Keratinocyte (primary cell): Measurements from ENCODE around the gene FZR1. TPM values are rescaled to one million over a fixed set of nuclear protein-coding genes. Genes with fewer than 3 reads are reported as not detected.

ENCODE experiments used
- DNase-seq: peaks from one replicate; pipeline ENCODE4 v3.0.0-alpha.2; 2011; ENCODE audit warnings: low read depth, missing footprints, low spot score
- FAIRE-seq: peaks from 2 replicates; lab custom pipeline; 2011; peaks lifted over from hg19 to GRCh38; lab: Jason Lieb, UNC
- H2AFZ ChIP-seq: 2 replicates; pipeline ENCODE4 v1.6.0; 2012; ENCODE audit warnings: low read length, control low read depth, inconsistent platforms; ENCODE audit not compliant: control insufficient read depth
- H3K27ac ChIP-seq: 2 replicates; pipeline ENCODE4 v1.5.1; 2011; ENCODE audit warnings: low read length; ENCODE audit not compliant: control insufficient read depth, insufficient read depth
- H3K27me3 ChIP-seq: 3 replicates; pipeline ENCODE4 v1.6.0; 2011; ENCODE audit warnings: low read length; ENCODE audit not compliant: control insufficient read depth, insufficient read depth; ENCODE audit errors: extremely low read depth
- H3K36me3 ChIP-seq, 2 experiments: 2 replicates in 1 of 2; 3 replicates in 1 of 2; pipeline ENCODE4 v1.5.1; 2011; ENCODE audit warnings: low read length in 2 of 2, mild to moderate bottlenecking in 1 of 2; ENCODE audit not compliant: control insufficient read depth in 2 of 2, insufficient read depth in 2 of 2; ENCODE audit errors: extremely low read depth in 1 of 2
- H3K4me1 ChIP-seq: 3 replicates; pipeline ENCODE4 v1.5.1; 2011; ENCODE audit warnings: low read length; ENCODE audit not compliant: control insufficient read depth, insufficient read depth; ENCODE audit errors: extremely low read depth
- H3K4me2 ChIP-seq: 3 replicates; pipeline ENCODE4 v1.6.0; 2011; ENCODE audit warnings: low read depth, low read length; ENCODE audit not compliant: control insufficient read depth, insufficient read depth; ENCODE audit errors: extremely low read depth
- H3K4me3 ChIP-seq, 3 experiments: fragments of 200-600 bp in 1 of 3; sonication (generic) in 1 of 3; 2 replicates in 2 of 3; 3 replicates in 1 of 3; pipeline ENCODE4 v1.5.1; 2011 to 2016; ENCODE audit warnings: low read length in 3 of 3, mild to moderate bottlenecking in 3 of 3, control low read depth in 2 of 3, inconsistent platforms in 1 of 3, low read depth in 1 of 3, mixed read lengths in 1 of 3, mixed run types in 1 of 3, moderate library complexity in 1 of 3; ENCODE audit not compliant: control insufficient read depth in 2 of 3, insufficient read depth in 2 of 3; ENCODE audit errors: extremely low read depth in 1 of 3
- H3K79me2 ChIP-seq: 2 replicates; pipeline ENCODE4 v1.6.0; 2012; ENCODE audit warnings: low read length; ENCODE audit not compliant: control insufficient read depth, insufficient read depth
- H3K9ac ChIP-seq: 3 replicates; pipeline ENCODE4 v1.6.0; 2011; ENCODE audit warnings: low read length; ENCODE audit not compliant: control insufficient read depth, insufficient read depth; ENCODE audit errors: extremely low read depth
- H3K9me1 ChIP-seq: 3 replicates; pipeline ENCODE4 v1.6.0; 2011; ENCODE audit warnings: low read length; ENCODE audit not compliant: control insufficient read depth, insufficient read depth; ENCODE audit errors: extremely low read depth
- H3K9me3 ChIP-seq: 2 replicates; pipeline ENCODE4 v1.5.1; 2012; ENCODE audit warnings: low read depth, low read length; ENCODE audit not compliant: control insufficient read depth
- H4K20me1 ChIP-seq: 3 replicates; pipeline ENCODE4 v1.6.0; 2011; ENCODE audit warnings: low read length; ENCODE audit not compliant: control insufficient read depth, insufficient read depth; ENCODE audit errors: extremely low read depth
- EZH2 ChIP-seq: IDR thresholded peaks from one replicate; pipeline ENCODE4 v1.6.1; 2012; ENCODE audit warnings: inconsistent platforms, mild to moderate bottlenecking, low read length, moderate library complexity
- dilution Hi-C: fragments of 300-500 bp; cut with MboI; formaldehyde crosslinking; loops from one replicate; pipeline ENCODE4 v1.7.0; 2020; ENCODE audit warnings: low sequenced_read_pairs; ENCODE audit not compliant: extremely low pct_ligation_motif_present
- polyA plus RNA-seq, 5 experiments: library from polyadenylated mRNA; depleted of rRNA in 3 of 5; stranded (reverse) in 3 of 5; stranded (forward) in 1 of 5; unstranded in 1 of 5; fragments of >200 nt; gene quantifications; 1 replicate in 1 of 5; 2 replicates in 3 of 5; 3 replicates in 1 of 5; pipeline versions ENCODE4 v1.2.1 to v1.2.3, GENCODE V29; 2011 to 2012; ENCODE audit warnings: missing spikeins in 2 of 5, low read depth in 1 of 5, low replicate concordance in 1 of 5
- TF ChIP-seq, protein P1 (sequence below), 3 experiments: IDR thresholded peaks in 1 of 3; conservative IDR thresholded peaks in 1 of 3; optimal IDR thresholded peaks in 1 of 3; 2 replicates in 2 of 3; 3 replicates in 1 of 3; pipeline versions ENCODE3 to v1.5.1; 2011; ENCODE audit warnings: low read length in 3 of 3, mild to moderate bottlenecking in 3 of 3, moderate library complexity in 2 of 3, control low read depth in 1 of 3, inconsistent platforms in 1 of 3; ENCODE audit not compliant: insufficient read depth in 2 of 3; ENCODE audit errors: extremely low read depth in 1 of 3

The FZR1 gene
- polyA plus RNA-seq, 1 donor (not counting 4 experiments of a cell fraction or from before 2014, with no cell fraction given) = 23.3 TPM

DNA sequence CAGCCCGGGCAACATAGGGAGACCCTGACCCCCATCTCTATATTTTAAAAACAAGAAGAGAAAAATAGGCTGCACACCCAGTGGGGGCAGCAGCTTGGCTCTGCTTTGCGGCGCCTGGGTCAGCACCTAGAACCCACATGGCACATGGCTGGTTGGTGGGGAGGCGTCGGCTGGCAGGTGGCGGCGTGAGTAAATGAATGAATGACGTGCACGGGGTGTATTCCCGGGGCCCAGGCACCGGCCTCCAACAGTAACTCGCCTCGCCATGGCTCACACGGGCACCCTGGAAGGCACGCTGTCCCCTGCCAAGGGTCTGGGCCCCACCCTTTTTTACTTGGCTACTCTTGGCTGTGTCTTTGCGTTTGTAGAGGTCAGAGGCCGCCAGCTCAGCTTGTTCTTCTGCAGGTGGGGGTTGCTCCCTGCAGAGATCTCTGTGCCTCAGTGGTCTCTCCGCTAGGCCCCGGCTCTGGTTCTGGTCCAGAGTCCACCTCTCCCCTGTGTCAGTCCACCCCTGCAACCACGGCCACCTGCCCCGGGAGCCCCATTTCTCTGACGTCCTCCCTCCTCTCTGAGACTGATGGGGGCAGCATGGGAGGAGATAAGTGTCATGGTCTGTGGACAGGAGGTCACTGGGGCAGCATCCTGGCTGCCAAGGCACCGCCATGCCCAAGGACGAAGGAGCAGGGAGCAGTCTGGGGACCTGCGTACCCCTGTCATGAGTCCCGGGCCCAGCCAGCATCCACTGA is 5.6 kb downstream of the FZR1 start:
- Histone ChIP-seq H3K36me3 (peaks cover 20 to 22% of the 10 kb centered on the region in 2 experiments), H3K4me3 (no peak overlapping the region), H2AFZ (no peak overlapping the region), H3K4me2 (no peak overlapping the region), H3K79me2 (peaks cover 96% of the 10 kb centered on the region), H3K27ac (no peak overlapping the region), H3K9ac (no peak overlapping the region), H4K20me1 (peaks cover 34% of the 10 kb centered on the region), H3K27me3 (no peaks in the 10 kb centered on the region), H3K9me1 (peaks cover 11% of the 10 kb centered on the region), H3K4me1 (peaks cover 23% of the 10 kb centered on the region), H3K9me3 (no peaks in the 10 kb centered on the region)
- TF ChIP-seq, protein P1, sequence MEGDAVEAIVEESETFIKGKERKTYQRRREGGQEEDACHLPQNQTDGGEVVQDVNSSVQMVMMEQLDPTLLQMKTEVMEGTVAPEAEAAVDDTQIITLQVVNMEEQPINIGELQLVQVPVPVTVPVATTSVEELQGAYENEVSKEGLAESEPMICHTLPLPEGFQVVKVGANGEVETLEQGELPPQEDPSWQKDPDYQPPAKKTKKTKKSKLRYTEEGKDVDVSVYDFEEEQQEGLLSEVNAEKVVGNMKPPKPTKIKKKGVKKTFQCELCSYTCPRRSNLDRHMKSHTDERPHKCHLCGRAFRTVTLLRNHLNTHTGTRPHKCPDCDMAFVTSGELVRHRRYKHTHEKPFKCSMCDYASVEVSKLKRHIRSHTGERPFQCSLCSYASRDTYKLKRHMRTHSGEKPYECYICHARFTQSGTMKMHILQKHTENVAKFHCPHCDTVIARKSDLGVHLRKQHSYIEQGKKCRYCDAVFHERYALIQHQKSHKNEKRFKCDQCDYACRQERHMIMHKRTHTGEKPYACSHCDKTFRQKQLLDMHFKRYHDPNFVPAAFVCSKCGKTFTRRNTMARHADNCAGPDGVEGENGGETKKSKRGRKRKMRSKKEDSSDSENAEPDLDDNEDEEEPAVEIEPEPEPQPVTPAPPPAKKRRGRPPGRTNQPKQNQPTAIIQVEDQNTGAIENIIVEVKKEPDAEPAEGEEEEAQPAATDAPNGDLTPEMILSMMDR (optimal IDR thresholded peaks at IDR 0.05 in 1 of 3, IDR thresholded peaks at IDR 0.05 in 1 of 3, conservative IDR thresholded peaks at IDR 0.05 in 1 of 3; ENCODE audit: extremely low read depth in 1 of 3, insufficient read depth in 2 of 3, low read length in 3 of 3) = no peak
- TF ChIP-seq EZH2 = no peak
- FAIRE-seq = no peak
- dilution Hi-C loops = no loop called here
- no peak for DNase-seq

DNA sequence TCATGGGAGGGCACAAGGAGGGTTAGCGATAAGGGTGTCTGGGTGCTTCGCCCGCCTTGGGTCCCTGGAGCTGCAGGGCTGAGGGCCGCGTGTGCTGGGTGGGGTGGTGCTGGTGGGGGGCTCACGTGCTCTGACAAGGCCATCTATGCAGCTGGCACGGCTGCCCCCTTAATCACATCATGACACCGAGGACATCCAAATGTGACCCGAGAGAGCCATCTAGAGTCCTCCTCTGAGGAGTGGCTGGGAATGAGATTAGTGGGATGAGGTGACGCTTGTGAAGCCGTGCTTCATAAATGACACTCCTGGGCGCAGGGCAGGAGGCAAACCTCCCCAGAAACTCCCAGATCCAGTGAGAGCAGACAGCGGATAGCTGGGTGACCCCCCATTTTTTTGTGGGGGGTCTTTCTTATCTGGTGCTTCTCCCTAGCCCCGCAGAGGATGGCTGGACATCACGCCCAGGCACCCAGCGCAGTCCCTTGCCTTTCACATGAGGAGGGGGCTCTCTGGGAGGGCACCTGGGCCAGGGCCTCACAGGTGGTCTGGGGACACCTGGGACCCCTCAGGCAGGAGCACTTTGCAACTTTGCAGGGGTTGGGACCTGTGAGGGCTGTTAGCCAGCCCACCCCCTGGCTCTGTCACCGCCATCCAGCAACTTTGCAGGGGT is 6.6 kb downstream of the FZR1 start:
- DNase-seq (no peak), FAIRE-seq (no peak)
- Histone ChIP-seq H3K9me3 (no peaks in the 10 kb centered on the region), H3K27ac (no peak overlapping the region), H3K4me2 (no peak overlapping the region), H4K20me1 (peaks cover 38% of the 10 kb centered on the region), H3K79me2 (peaks cover 93% of the 10 kb centered on the region), H3K9ac (no peak overlapping the region), H3K4me1 (peaks cover 19% of the 10 kb centered on the region), H2AFZ (no peak overlapping the region), H3K36me3 (peaks cover 20 to 22% of the 10 kb centered on the region in 2 experiments), H3K9me1 (peaks cover 11% of the 10 kb centered on the region), H3K4me3 (no peak overlapping the region), H3K27me3 (no peaks in the 10 kb centered on the region)
- dilution Hi-C loops = no loop called here
- TF ChIP-seq EZH2 = no peak
- TF ChIP-seq, protein P1 (optimal IDR thresholded peaks at IDR 0.05 in 1 of 3, IDR thresholded peaks at IDR 0.05 in 1 of 3, conservative IDR thresholded peaks at IDR 0.05 in 1 of 3; ENCODE audit: extremely low read depth in 1 of 3, insufficient read depth in 2 of 3, low read length in 3 of 3) = no peak
